Endothelial cell of umbilical vein (primary cell): Measurements from ENCODE around the gene PCDHGC3. TPM values are rescaled to one million over a fixed set of nuclear protein-coding genes. Genes with fewer than 3 reads are reported as not detected.

ENCODE experiments used
- BruUV-seq: library from RNA; stranded (reverse); fragments of 400-500 nt; replicated peaks from 2 replicates; lab custom pipeline; 2021; lab: Mats Ljungman, UMichigan
- CTCF ChIA-PET: fragments of 300-600, 350-600 bp; sonication (Branson Sonifier 250); formaldehyde crosslinking; loops from one replicate; lab custom pipeline; 2021; ENCODE audit warnings: antibody characterized with exemption, inconsistent platforms; lab: Charles Lee
- POLR2A ChIA-PET: fragments of 300-600, 350-600 bp; sonication (Branson Sonifier 250); formaldehyde crosslinking; loops from one replicate; lab custom pipeline; 2021; ENCODE audit warnings: antibody characterized with exemption, inconsistent platforms; lab: Charles Lee
- DNase-seq: peaks from one replicate; pipeline ENCODE4 v3.0.0-alpha.2; 2011; ENCODE audit warnings: low read depth, low spot score
- FAIRE-seq: peaks from 2 replicates; lab custom pipeline; 2011; peaks lifted over from hg19 to GRCh38; lab: Jason Lieb, UNC
- H2AFZ ChIP-seq: 2 replicates; pipeline ENCODE4 v1.6.0; 2012; ENCODE audit warnings: low read depth, low read length, control low read depth, inconsistent platforms
- H3K27ac ChIP-seq: 2 replicates; pipeline ENCODE4 v1.5.1; 2011; ENCODE audit warnings: low read depth, mild to moderate bottlenecking, control low read depth, low read length, moderate library complexity; ENCODE audit not compliant: insufficient read depth
- H3K27me3 ChIP-seq, 2 experiments: 2 replicates each; pipeline versions ENCODE4 v1.6.0 to v1.6.1; 2011; ENCODE audit warnings: low read length in 2 of 2, mixed read lengths in 1 of 2; ENCODE audit not compliant: control insufficient read depth in 2 of 2, insufficient read depth in 2 of 2
- H3K36me3 ChIP-seq, 2 experiments: 2 replicates in 1 of 2; 3 replicates in 1 of 2; pipeline ENCODE4 v1.5.1; 2011; ENCODE audit warnings: low read length in 2 of 2, mild to moderate bottlenecking in 1 of 2, moderate library complexity in 1 of 2; ENCODE audit not compliant: control insufficient read depth in 2 of 2, insufficient read depth in 2 of 2; ENCODE audit errors: extremely low read depth in 1 of 2
- H3K4me1 ChIP-seq: 3 replicates; pipeline ENCODE4 v1.5.1; 2011; ENCODE audit warnings: mild to moderate bottlenecking, low read length; ENCODE audit not compliant: control insufficient read depth, insufficient read depth; ENCODE audit errors: extremely low read depth
- H3K4me2 ChIP-seq: 2 replicates; pipeline ENCODE4 v1.6.1; 2011; ENCODE audit warnings: low read length, control low read depth, mixed read lengths; ENCODE audit not compliant: insufficient read depth
- H3K4me3 ChIP-seq, 3 experiments: fragments of 200-600 bp in 1 of 3; sonication (generic), shearing (Covaris generic) in 1 of 3; replicated peaks in 1 of 3; 2 replicates each; pipeline ENCODE4 v1.5.1; 2011 to 2016; ENCODE audit warnings: control low read depth in 3 of 3, low read length in 3 of 3, mild to moderate bottlenecking in 2 of 3, inconsistent platforms in 1 of 3, low read depth in 1 of 3, moderate library complexity in 1 of 3; ENCODE audit not compliant: insufficient read depth in 1 of 3
- H3K79me2 ChIP-seq: 2 replicates; pipeline ENCODE4 v1.6.0; 2012; ENCODE audit warnings: low read length, inconsistent platforms; ENCODE audit not compliant: control insufficient read depth, insufficient read depth
- H3K9ac ChIP-seq: replicated peaks from 2 replicates; pipeline ENCODE3; 2011; ENCODE audit warnings: low read length, control low read depth; ENCODE audit not compliant: insufficient read depth; ENCODE audit errors: extremely low read depth
- H3K9me1 ChIP-seq: replicated peaks from 3 replicates; pipeline ENCODE4 v1.6.0; 2011; ENCODE audit warnings: mild to moderate bottlenecking, low read length; ENCODE audit not compliant: control insufficient read depth, insufficient read depth; ENCODE audit errors: extremely low read depth
- H3K9me3 ChIP-seq: replicated peaks from 2 replicates; pipeline ENCODE4 v1.5.1; 2012; ENCODE audit warnings: low read length, inconsistent platforms; ENCODE audit not compliant: control insufficient read depth, insufficient read depth
- H4K20me1 ChIP-seq: replicated peaks from 2 replicates; pipeline ENCODE3; 2011; ENCODE audit warnings: mild to moderate bottlenecking, low read length; ENCODE audit not compliant: control insufficient read depth, insufficient read depth; ENCODE audit errors: extremely low read depth
- CTCF ChIP-seq, 2 donors: IDR thresholded peaks; 1 replicate in 1 of 2; 2 replicates in 1 of 2; pipeline ENCODE4 v1.5.1; 2011; ENCODE audit warnings: low read length in 2 of 2, mild to moderate bottlenecking in 2 of 2, moderate library complexity in 2 of 2, control low read depth in 1 of 2, inconsistent platforms in 1 of 2, low read depth in 1 of 2; ENCODE audit not compliant: insufficient read depth in 1 of 2; ENCODE audit errors: extremely low read depth in 1 of 2
- FOS ChIP-seq: IDR thresholded peaks from 2 replicates; pipeline ENCODE4 v1.6.1; 2011; ENCODE audit warnings: mild to moderate bottlenecking, low read length, moderate library complexity, borderline replicate concordance; ENCODE audit not compliant: insufficient read depth
- GATA2 ChIP-seq: IDR thresholded peaks from 2 replicates; pipeline ENCODE4 v1.7.0; 2011; ENCODE audit warnings: low read depth, mild to moderate bottlenecking, moderate library complexity, mixed read lengths, low read length; ENCODE audit not compliant: insufficient read length, insufficient read depth
- JUN ChIP-seq: IDR thresholded peaks from 2 replicates; pipeline ENCODE4 v1.6.1; 2011; ENCODE audit warnings: borderline replicate concordance, low read depth; ENCODE audit not compliant: insufficient read length, insufficient read depth
- MAX ChIP-seq: IDR thresholded peaks from 2 replicates; pipeline ENCODE4 v1.6.1; 2011; ENCODE audit not compliant: insufficient read depth, insufficient read length
- POLR2AphosphoS5 ChIP-seq: IDR thresholded peaks from 2 replicates; pipeline ENCODE4 v1.6.1; 2012; ENCODE audit warnings: low read depth, mild to moderate bottlenecking, control low read depth, low read length, moderate library complexity; ENCODE audit not compliant: insufficient read depth
- dilution Hi-C: fragments of 300-500 bp; cut with MboI; formaldehyde crosslinking; loops from one replicate; pipeline ENCODE4 v1.15.0; 2019; ENCODE audit warnings: low sequenced_read_pairs; ENCODE audit not compliant: extremely low pct_ligation_motif_present
- intact Hi-C: fragments of 100-400 bp; cut with micrococcal nuclease; formaldehyde crosslinking; loops from one replicate; pipeline ENCODE4 v1.10.0; 2022
- polyA plus RNA-seq, 4 experiments: library from polyadenylated mRNA; depleted of rRNA in 3 of 4; stranded (reverse) in 3 of 4; unstranded in 1 of 4; fragments of >200 nt; gene quantifications; 2 replicates each; pipeline versions ENCODE4 v1.2.1 to v1.2.3, GENCODE V29; 2011 to 2012; ENCODE audit warnings: missing spikeins in 1 of 4
- total RNA-seq: library from RNA; stranded (reverse); gene quantifications from 2 replicates; pipeline ENCODE4 v1.2.3, GENCODE V29; 2021

Gene PCDHGC3
- total and polyA plus RNA-seq, 2 donors (not counting 3 experiments of a cell fraction or from before 2014, with no cell fraction given): 9.2 to 36.1 TPM

- no peaks in the 10 kb centered on the region for H3K9me3 ChIP-seq
- BruUV-seq: no TSS peak
- H3K9me1 ChIP-seq: no peaks in the 10 kb centered on the region
- intact Hi-C loops (loop anchor here (1.0 to 5.0 kb wide), 2 partner anchors 8 to 184 kb away; partner anchors contain the start of gene PCDHGA2), dilution Hi-C loops (no loop called here)
- H3K79me2 ChIP-seq: no peaks in the 10 kb centered on the region
- H3K4me2 ChIP-seq: peak overlapping the region; percentile 40
- H3K36me3 ChIP-seq: peaks cover 8 to 10% of the 10 kb centered on the region in 2 experiments
- DNase-seq (peak; percentile 98), FAIRE-seq (peak; percentile 98)
- H3K9ac ChIP-seq: peak overlapping the region; percentile 60
- TF ChIP-seq GATA2 (peak; percentile 92), JUN (peak; percentile 99), CTCF (IDR thresholded peaks at IDR 0.05; ENCODE audit: extremely low read depth in 1 of 2, insufficient read depth in 1 of 2, low read depth in 1 of 2, low read length in 2 of 2) (no peak), MAX (peak; percentile 53), POLR2AphosphoS5 (peak; percentile 94), FOS (peak; percentile 98)
- H3K27ac ChIP-seq: peak overlapping the region; percentile 84
- ChIA-PET CTCF (interaction anchor here (0.8 to 10.9 kb wide), 20 partner anchors 9 to 166 kb away, joined by 3 to 308 read pairs (median 9); partner anchors contain the start of genes PCDHGA10, PCDHGA11, PCDHGA12 and PCDHGA4), POLR2A (interaction anchor here (0.8 to 1.2 kb wide), 5 partner anchors 8 to 91 kb away, joined by 3 to 5 read pairs (median 3); partner anchors contain the start of genes PCDHGA12, PCDHGC3 and PCDHGC4)
- peaks cover 29% of the 10 kb centered on the region for H3K4me1 ChIP-seq
- no peak overlapping the region for H2AFZ ChIP-seq
- no peaks in the 10 kb centered on the region for H3K27me3 ChIP-seq
- H4K20me1 ChIP-seq: no peaks in the 10 kb centered on the region
- H3K4me3 ChIP-seq: no peak overlapping the region
Measured at GRCh38 chr5:141521244-141521781, 45.5 kb downstream of the PCDHGC3 start.
